Mesodermal cell (in vitro differentiated cells): Measurements from ENCODE around the gene ADGRD1.

Experiments used
- H3K27ac ChIP-seq: 2 replicates; pipeline ENCODE4 v1.7.0; 2013; ENCODE audit warnings: mild to moderate bottlenecking, low read depth, low read length, moderate library complexity; ENCODE audit not compliant: severe bottlenecking
- H3K36me3 ChIP-seq: 2 replicates; pipeline ENCODE4 v1.7.1; 2013; ENCODE audit warnings: mild to moderate bottlenecking, low read length, moderate library complexity; ENCODE audit not compliant: control insufficient read depth, insufficient read depth
- H3K4me1 ChIP-seq: one replicate; pipeline ENCODE4 v1.7.1; 2013; ENCODE audit warnings: mild to moderate bottlenecking, low read length; ENCODE audit not compliant: insufficient read depth, control insufficient read depth, poor library complexity, severe bottlenecking
- H3K4me3 ChIP-seq: 2 replicates; pipeline ENCODE4 v1.7.0; 2013; ENCODE audit warnings: low read length, control low read depth, mild to moderate bottlenecking; ENCODE audit not compliant: insufficient read depth, poor library complexity, severe bottlenecking; ENCODE audit errors: extremely low read depth
- H3K9me3 ChIP-seq: 2 replicates; pipeline ENCODE4 v1.7.1; 2013; ENCODE audit warnings: mild to moderate bottlenecking, low read length, moderate library complexity; ENCODE audit not compliant: control insufficient read depth
- WGBS, 2 experiments: methylation state at CpG; one replicate each; pipeline ENCODE4 v1.1.5; 2013; ENCODE audit warnings: missing lambda C conversion rate in 2 of 2; ENCODE audit not compliant: insufficient coverage in 2 of 2; 5-methylcytosine and 5-hydroxymethylcytosine counted together

The ADGRD1 gene

GRCh38 chr12:131045705-131046460 lies 92.2 kb downstream of the ADGRD1 start:
- H3K36me3 ChIP-seq, result no peaks in the 10 kb centered on the region
- H3K4me3 ChIP-seq, result no peak overlapping the region
- WGBS, 2 experiments, result 94 to 96% methylated on average over 12 to 13 of the region's 13 CpGs
- H3K27ac ChIP-seq, result no peak overlapping the region
- H3K9me3 ChIP-seq, result no peaks in the 10 kb centered on the region
- no peaks in the 10 kb centered on the region for H3K4me1 ChIP-seq

GRCh38 chr12:131046813-131047788 lies 93.4 kb downstream of the ADGRD1 start:
- no peaks in the 10 kb centered on the region for H3K9me3 ChIP-seq
- no peaks in the 10 kb centered on the region for H3K36me3 ChIP-seq
- no peak overlapping the region for H3K4me3 ChIP-seq
- no peaks in the 10 kb centered on the region for H3K4me1 ChIP-seq
- 87 to 88% methylated on average over 13 to 17 of the region's 19 CpGs for WGBS, 2 experiments
- no peak overlapping the region for H3K27ac ChIP-seq

- no peaks in the 10 kb centered on the region for H3K4me1 ChIP-seq
- no peak overlapping the region for H3K4me3 ChIP-seq
- no peaks in the 10 kb centered on the region for H3K36me3 ChIP-seq
- 84 to 85% methylated on average over 17 to 23 of the region's 24 CpGs for WGBS, 2 experiments
- H3K27ac ChIP-seq, result no peak overlapping the region
- H3K9me3 ChIP-seq, result no peaks in the 10 kb centered on the region
Observed at GRCh38 chr12:131047789-131048610, 94.3 kb downstream of the ADGRD1 start.

- 87 to 92% methylated on average over 5 to 6 of the region's 6 CpGs for WGBS, 2 experiments
- Histone ChIP-seq H3K9me3 (no peaks in the 10 kb centered on the region), H3K27ac (no peak overlapping the region), H3K4me1 (no peaks in the 10 kb centered on the region), H3K4me3 (no peak overlapping the region), H3K36me3 (no peaks in the 10 kb centered on the region)
Observed at GRCh38 chr12:131048611-131048990, 94.9 kb downstream of the ADGRD1 start.

- Histone ChIP-seq H3K36me3 (no peaks in the 10 kb centered on the region), H3K27ac (no peak overlapping the region), H3K4me3 (no peak overlapping the region), H3K4me1 (no peaks in the 10 kb centered on the region), H3K9me3 (no peaks in the 10 kb centered on the region)
- 92 to 94% methylated on average over 11 of the region's 11 CpGs for WGBS, 2 experiments
Observed at GRCh38 chr12:131049002-131049401, 95.3 kb downstream of the ADGRD1 start.

GRCh38 chr12:131049549-131050339 lies 96.0 kb downstream of the ADGRD1 start:
- Histone ChIP-seq H3K4me1 (no peaks in the 10 kb centered on the region), H3K9me3 (no peaks in the 10 kb centered on the region), H3K36me3 (no peaks in the 10 kb centered on the region), H3K4me3 (no peak overlapping the region), H3K27ac (no peak overlapping the region)
- WGBS, 2 experiments, result 89 to 93% methylated on average over 17 to 20 of the region's 22 CpGs

- Histone ChIP-seq H3K27ac (no peak overlapping the region), H3K4me3 (no peak overlapping the region), H3K4me1 (no peaks in the 10 kb centered on the region), H3K9me3 (no peaks in the 10 kb centered on the region), H3K36me3 (no peaks in the 10 kb centered on the region)
- WGBS, 2 experiments, result 89 to 93% methylated on average over 17 to 21 of the region's 26 CpGs
Observed at GRCh38 chr12:131050463-131051154, 96.9 kb downstream of the ADGRD1 start.

- Histone ChIP-seq H3K27ac (no peak overlapping the region), H3K4me3 (no peak overlapping the region), H3K4me1 (no peaks in the 10 kb centered on the region), H3K36me3 (no peaks in the 10 kb centered on the region), H3K9me3 (no peaks in the 10 kb centered on the region)
- 77 to 96% methylated on average over 2 to 3 of the region's 4 CpGs for WGBS, 2 experiments
Observed at GRCh38 chr12:131051155-131051473, 97.4 kb downstream of the ADGRD1 start.

GRCh38 chr12:131052063-131052781 lies 98.5 kb downstream of the ADGRD1 start:
- WGBS, 2 experiments, result 85 to 87% methylated on average over 15 of the region's 15 CpGs

More at GRCh38 chr12:131052063-131052781, 98.5 kb downstream of the ADGRD1 start:
- no peaks in the 10 kb centered on the region for H3K4me1 ChIP-seq
- H3K4me3 ChIP-seq, result no peak overlapping the region
- H3K27ac ChIP-seq, result no peak overlapping the region
- no peaks in the 10 kb centered on the region for H3K9me3 ChIP-seq
- H3K36me3 ChIP-seq, result no peaks in the 10 kb centered on the region
